GM12801 (cell line): ENCODE data around the gene CARS2.

ENCODE experiments used
- CTCF ChIP-seq: IDR thresholded peaks from one replicate; pipeline ENCODE4 v1.5.1; 2011; ENCODE audit warnings: control low read depth; ENCODE audit not compliant: insufficient read length; ENCODE audit errors: extremely low read depth

CARS2 gene

GRCh38 chr13:110713981-110714796 lies 8.3 kb upstream of the CARS2 start:
- no peak for TF ChIP-seq CTCF

GRCh38 chr13:110713642-110713952 lies 7.7 kb upstream of the CARS2 start, which contains the start of gene ING1:
Gene ING1 (plus strand): TSS chr13:110713700. CDS start chr13:110714150, 450 bp downstream.
- no peak for TF ChIP-seq CTCF

- no peak for TF ChIP-seq CTCF
Observed at GRCh38 chr13:110712849-110713641, 7.1 kb upstream of the CARS2 start.

- no peak for TF ChIP-seq CTCF
Observed at GRCh38 chr13:110712081-110712848, 6.3 kb upstream of the CARS2 start.

- no peak for TF ChIP-seq CTCF
Observed at GRCh38 chr13:110706570-110707372, 855 bp upstream of the CARS2 start.

GRCh38 chr13:110705356-110705825 lies 525 bp downstream of the CARS2 start:
- no peak for TF ChIP-seq CTCF
